A673 (cell line): ENCODE data around the gene SLMAP.

Experiments
- CTCF ChIP-seq: fragments of 300-800, 200-600 bp; sonication (generic); conservative IDR thresholded peaks from 2 replicates; pipeline ENCODE4 v1.5.1; 2017; ENCODE audit warnings: low read depth, mild to moderate bottlenecking, antibody characterized with exemption, low read length, moderate library complexity, mixed read lengths
- EZH2 ChIP-seq: fragments of 200-600 bp; sonication (generic); IDR thresholded peaks from 2 replicates; pipeline ENCODE4 v1.6.1; 2017; ENCODE audit warnings: borderline replicate concordance, low read depth, mild to moderate bottlenecking, mixed read lengths, antibody characterized with exemption, low read length; ENCODE audit not compliant: poor library complexity, severe bottlenecking

GRCh38 chr3:57791245-57791644, 35.1 kb downstream of the SLMAP start:
- TF ChIP-seq CTCF (no peak), EZH2 (no peak)
